OCI-LY7 (cell line): Measurements from ENCODE around the gene SIGLEC12. TPM values are rescaled to one million over a fixed set of nuclear protein-coding genes. Genes with fewer than 3 reads are reported as not detected.

Source experiments
- BruUV-seq: library from RNA; stranded (reverse); fragments of 400-500 nt; replicated peaks from 2 replicates; lab custom pipeline; 2021; lab: Mats Ljungman, UMichigan
- CTCF ChIA-PET: fragments of 300-600 bp; sonication (Branson Sonifier 250); formaldehyde crosslinking; loops from one replicate; lab custom pipeline; 2022; ENCODE audit warnings: antibody characterized with exemption; ENCODE audit not compliant: unreplicated experiment; lab: Charles Lee
- POLR2A ChIA-PET: fragments of 300-600 bp; sonication (Branson Sonifier 250); formaldehyde crosslinking; loops from one replicate; lab custom pipeline; 2022; ENCODE audit warnings: antibody characterized with exemption; lab: Charles Lee
- DNase-seq: peaks from one replicate; pipeline ENCODE4 v3.0.0-alpha.2; 2015; ENCODE audit warnings: low spot score
- H2AFZ ChIP-seq: fragments of 200-600 bp; sonication (generic), shearing (Covaris generic); 2 replicates; pipeline ENCODE4 v1.6.1; 2014; ENCODE audit warnings: mild to moderate bottlenecking, antibody characterized with exemption, low read length, moderate library complexity
- H3K27ac ChIP-seq: fragments of 200-600 bp; sonication (generic); 2 replicates; pipeline ENCODE4 v1.5.1; 2014; ENCODE audit warnings: mixed run types, low read depth, mild to moderate bottlenecking, moderate library complexity, low read length, inconsistent platforms; ENCODE audit not compliant: poor library complexity, severe bottlenecking
- H3K36me3 ChIP-seq: fragments of 200-600 bp; sonication (generic); 2 replicates; pipeline ENCODE4 v1.6.1; 2014; ENCODE audit warnings: mild to moderate bottlenecking, antibody characterized with exemption, low read length, moderate library complexity, mixed read lengths; ENCODE audit not compliant: insufficient read depth
- H3K4me1 ChIP-seq: fragments of 200-600 bp; sonication (generic); 2 replicates; pipeline ENCODE4 v1.5.1; 2014; ENCODE audit warnings: mild to moderate bottlenecking, low read length; ENCODE audit not compliant: insufficient read depth, poor library complexity, severe bottlenecking
- H3K4me2 ChIP-seq: fragments of 200-600 bp; sonication (generic); 2 replicates; pipeline ENCODE4 v1.6.1; 2014; ENCODE audit warnings: mild to moderate bottlenecking, low read length
- H3K4me3 ChIP-seq: fragments of 200-600 bp; sonication (generic); 2 replicates; pipeline ENCODE4 v1.5.1; 2014; ENCODE audit warnings: mild to moderate bottlenecking, low read depth, low read length; ENCODE audit not compliant: poor library complexity, severe bottlenecking
- H3K79me2 ChIP-seq: fragments of 200-600 bp; sonication (generic); 2 replicates; pipeline ENCODE4 v1.6.1; 2016; ENCODE audit warnings: low read depth, mild to moderate bottlenecking, low read length, moderate library complexity, mixed read lengths; ENCODE audit not compliant: insufficient read depth
- H3K9me2 ChIP-seq: fragments of 200-600 bp; sonication (generic); 2 replicates; pipeline ENCODE4 v1.6.1; 2016; ENCODE audit warnings: mild to moderate bottlenecking, low read length, mixed read lengths; ENCODE audit not compliant: insufficient read depth
- H3K9me3 ChIP-seq: fragments of 200-600 bp; sonication (generic); 2 replicates; pipeline ENCODE4 v1.6.1; 2014; ENCODE audit warnings: mild to moderate bottlenecking, mixed run types, low read length, mixed read lengths
- H4K20me1 ChIP-seq: fragments of 200-600 bp; sonication (generic); 2 replicates; pipeline ENCODE4 v1.6.1; 2014; ENCODE audit warnings: mild to moderate bottlenecking, antibody characterized with exemption, low read length, moderate library complexity, mixed read lengths; ENCODE audit not compliant: insufficient read depth
- EZH2phosphoT487 ChIP-seq: fragments of 200-600 bp; sonication (generic); IDR thresholded peaks from 2 replicates; pipeline ENCODE4 v1.6.1; 2018; ENCODE audit warnings: low read depth, borderline replicate concordance, mild to moderate bottlenecking, mixed run types, antibody characterized with exemption, low read length, moderate library complexity, mixed read lengths
- intact Hi-C: fragments of 100-400 bp; cut with micrococcal nuclease; formaldehyde crosslinking; loops from one replicate; pipeline ENCODE4 v1.10.0; 2022; ENCODE audit not compliant: unreplicated experiment
- total RNA-seq, 2 experiments: library from RNA; depleted of rRNA in 1 of 2; stranded (reverse); fragments of >200 nt in 1 of 2; shearing (Covaris generic) in 1 of 2; gene quantifications; 2 replicates each; pipeline ENCODE4 v1.2.3, GENCODE V29; 2014 to 2022
- TF ChIP-seq, protein P1 (sequence below): fragments of 200-600 bp; sonication (generic); conservative IDR thresholded peaks from 2 replicates; pipeline ENCODE4 v1.5.1; 2014; ENCODE audit warnings: mild to moderate bottlenecking, antibody characterized with exemption, low read length, moderate library complexity, mixed read lengths

SIGLEC12 gene
- total RNA-seq, 2 experiments from 2014 or later = not detected

DNA sequence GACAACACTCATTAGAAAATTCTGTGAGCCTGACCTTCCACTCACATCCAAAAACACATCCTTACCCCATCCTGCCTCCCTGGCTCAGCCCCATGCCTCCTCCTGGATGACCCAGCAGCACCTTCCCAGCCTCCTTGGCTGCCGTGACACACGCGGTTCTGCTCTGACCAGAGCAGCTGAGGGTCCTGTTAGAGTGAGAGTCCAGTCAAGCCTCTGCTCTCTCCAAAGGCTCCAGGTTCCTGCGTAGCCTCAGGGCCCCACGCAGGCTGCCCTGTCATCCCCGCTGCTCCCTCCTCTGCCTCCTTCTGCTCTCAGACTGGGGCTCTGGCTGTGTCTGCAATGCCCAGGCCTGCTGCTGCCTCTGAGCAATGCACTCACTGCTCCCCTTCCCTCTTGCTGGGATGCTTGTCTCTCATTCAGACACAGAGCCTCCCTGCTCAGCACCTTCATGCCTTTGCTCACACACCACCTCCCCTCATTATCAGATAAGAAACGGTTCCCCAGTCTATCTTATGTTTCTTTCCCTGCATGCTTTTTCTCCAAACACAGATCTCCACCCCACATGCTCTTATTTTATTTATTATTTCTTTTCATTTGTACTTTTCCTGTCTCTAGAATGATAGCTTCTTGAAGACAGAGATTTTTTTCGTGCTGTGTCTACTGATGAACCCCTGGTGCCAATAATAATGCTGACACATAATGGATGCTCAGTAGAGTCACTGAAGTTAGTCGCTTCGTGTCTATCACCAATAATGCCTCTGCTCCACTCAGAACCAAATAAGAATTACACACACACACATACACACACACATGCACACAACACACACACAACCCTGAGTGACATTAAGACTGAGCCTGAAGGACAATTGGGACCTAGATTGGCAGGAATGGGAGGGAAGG lies 40.1 kb upstream of the SIGLEC12 start:
- TF ChIP-seq, protein P1, sequence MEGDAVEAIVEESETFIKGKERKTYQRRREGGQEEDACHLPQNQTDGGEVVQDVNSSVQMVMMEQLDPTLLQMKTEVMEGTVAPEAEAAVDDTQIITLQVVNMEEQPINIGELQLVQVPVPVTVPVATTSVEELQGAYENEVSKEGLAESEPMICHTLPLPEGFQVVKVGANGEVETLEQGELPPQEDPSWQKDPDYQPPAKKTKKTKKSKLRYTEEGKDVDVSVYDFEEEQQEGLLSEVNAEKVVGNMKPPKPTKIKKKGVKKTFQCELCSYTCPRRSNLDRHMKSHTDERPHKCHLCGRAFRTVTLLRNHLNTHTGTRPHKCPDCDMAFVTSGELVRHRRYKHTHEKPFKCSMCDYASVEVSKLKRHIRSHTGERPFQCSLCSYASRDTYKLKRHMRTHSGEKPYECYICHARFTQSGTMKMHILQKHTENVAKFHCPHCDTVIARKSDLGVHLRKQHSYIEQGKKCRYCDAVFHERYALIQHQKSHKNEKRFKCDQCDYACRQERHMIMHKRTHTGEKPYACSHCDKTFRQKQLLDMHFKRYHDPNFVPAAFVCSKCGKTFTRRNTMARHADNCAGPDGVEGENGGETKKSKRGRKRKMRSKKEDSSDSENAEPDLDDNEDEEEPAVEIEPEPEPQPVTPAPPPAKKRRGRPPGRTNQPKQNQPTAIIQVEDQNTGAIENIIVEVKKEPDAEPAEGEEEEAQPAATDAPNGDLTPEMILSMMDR = no peak
- no peak for TF ChIP-seq EZH2phosphoT487
- Histone ChIP-seq H4K20me1 (no peaks in the 10 kb centered on the region), H3K27ac (no peak overlapping the region), H3K9me2 (no peaks in the 10 kb centered on the region), H3K36me3 (no peaks in the 10 kb centered on the region), H2AFZ (no peak overlapping the region), H3K79me2 (no peaks in the 10 kb centered on the region), H3K4me1 (no peaks in the 10 kb centered on the region), H3K9me3 (no peaks in the 10 kb centered on the region), H3K4me2 (no peak overlapping the region), H3K4me3 (no peak overlapping the region)
- no TSS peak for BruUV-seq
- CTCF ChIA-PET = no interaction called here
- DNase-seq = no peak
- POLR2A ChIA-PET = no interaction called here
- intact Hi-C loops = no loop called here

DNA sequence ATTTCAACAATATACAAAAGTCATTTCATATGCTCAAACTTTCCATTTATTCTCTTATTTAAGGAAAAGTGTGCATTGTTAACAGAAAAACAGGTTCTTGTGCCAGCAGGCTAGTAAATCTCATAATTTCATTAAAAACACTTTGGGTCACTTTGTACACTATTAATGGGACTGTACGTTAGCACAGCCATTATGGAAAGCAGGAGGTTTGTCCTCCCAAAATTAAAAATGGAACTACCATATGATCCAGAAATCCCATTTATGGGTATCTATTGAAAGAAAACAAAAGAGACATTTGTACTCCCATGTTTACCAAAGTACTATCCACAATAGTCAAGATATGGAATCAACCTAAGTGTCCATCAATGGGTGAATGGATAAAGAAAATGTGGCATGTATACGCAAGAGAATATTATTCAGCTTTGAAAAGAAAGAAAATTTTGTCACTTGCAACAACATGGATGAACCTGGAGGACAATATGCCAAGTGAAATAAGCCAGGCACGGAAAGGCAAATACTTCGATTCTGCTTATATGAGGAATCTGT lies 38.3 kb upstream of the SIGLEC12 start:
- Histone ChIP-seq H4K20me1 (no peaks in the 10 kb centered on the region), H3K79me2 (no peaks in the 10 kb centered on the region), H3K4me3 (no peak overlapping the region), H3K4me1 (no peaks in the 10 kb centered on the region), H2AFZ (no peak overlapping the region), H3K36me3 (no peaks in the 10 kb centered on the region), H3K9me3 (no peaks in the 10 kb centered on the region), H3K4me2 (no peak overlapping the region), H3K27ac (no peak overlapping the region), H3K9me2 (no peaks in the 10 kb centered on the region)
- BruUV-seq = no TSS peak
- ChIA-PET POLR2A (interaction anchor here (0.6 kb wide), 1 partner anchor 10 kb away, joined by 5 read pairs; no protein-coding TSS in a partner anchor), CTCF (no interaction called here)
- no peak for DNase-seq
- intact Hi-C loops = no loop called here
- TF ChIP-seq, protein P1 = no peak
- TF ChIP-seq EZH2phosphoT487 = no peak

DNA sequence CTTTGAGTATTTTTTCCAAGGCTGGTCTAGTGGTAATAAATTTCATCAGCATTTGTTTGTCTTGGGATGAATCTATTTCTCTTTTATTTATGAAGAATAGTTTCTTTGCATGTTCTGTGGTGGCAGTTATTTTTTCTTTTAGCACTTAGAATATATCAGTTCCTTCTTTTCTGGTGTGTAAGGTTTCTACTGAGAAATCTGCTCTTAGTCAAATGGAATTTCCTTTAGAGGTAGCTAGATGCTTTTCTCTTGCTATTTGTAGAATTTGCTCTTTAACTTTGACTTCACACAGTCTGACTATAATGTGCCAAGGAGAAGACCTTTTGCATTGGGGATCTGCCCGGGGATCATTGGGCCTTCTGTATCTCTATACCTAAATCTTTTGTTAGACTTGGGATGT lies 33.9 kb upstream of the SIGLEC12 start:
- Histone ChIP-seq H3K9me3 (no peaks in the 10 kb centered on the region), H3K4me3 (no peak overlapping the region), H3K27ac (no peak overlapping the region), H3K4me1 (no peaks in the 10 kb centered on the region), H3K9me2 (no peaks in the 10 kb centered on the region), H3K36me3 (no peaks in the 10 kb centered on the region), H3K4me2 (no peak overlapping the region), H4K20me1 (no peaks in the 10 kb centered on the region), H3K79me2 (no peaks in the 10 kb centered on the region), H2AFZ (no peak overlapping the region)
- ChIA-PET CTCF (no interaction called here), POLR2A (no interaction called here)
- BruUV-seq = no TSS peak
- intact Hi-C loops = no loop called here
- DNase-seq = no peak
- TF ChIP-seq, protein P1 = no peak
- TF ChIP-seq EZH2phosphoT487 = no peak
